SK-N-SH (cell line): ENCODE measurements around the gene CACNA2D1. TPM values are rescaled to one million over a fixed set of nuclear protein-coding genes. Genes with fewer than 3 reads are reported as not detected.
A peak's percentile ranks its signal among the peaks of the same experiment; 100 is the strongest.

Experiments used
- CTCF ChIA-PET: fragments of 300-600, 350-600 bp; formaldehyde crosslinking; extraction: SDS; loops from one replicate; lab custom pipeline; 2021; lab: Yijun Ruan, JAX
- POLR2A ChIA-PET: fragments of 350-600 bp; sonication (Branson Sonifier 250); formaldehyde crosslinking; extraction: SDS; loops from one replicate; lab custom pipeline; 2020; ENCODE audit warnings: antibody characterized with exemption, inconsistent platforms; lab: Yijun Ruan, JAX
- DNase-seq: peaks from one replicate; pipeline ENCODE4 v3.0.0; 2012
- H2AFZ ChIP-seq: fragments of 200-600 bp; sonication (generic); 2 replicates; pipeline ENCODE4 v1.8.1; 2016; ENCODE audit warnings: antibody characterized with exemption, mild to moderate bottlenecking, low read depth
- H3F3A ChIP-seq: fragments of 200-600 bp; sonication (generic); replicated peaks from 2 replicates; pipeline ENCODE3; 2016; ENCODE audit warnings: antibody characterized with exemption, mild to moderate bottlenecking; ENCODE audit not compliant: insufficient read depth
- H3K27ac ChIP-seq, 2 experiments: fragments of 200-500 bp in 1 of 2; fragments of 200-600 bp in 1 of 2; sonication (Bioruptor generic) in 1 of 2; sonication (generic), shearing (Covaris generic) in 1 of 2; 2 replicates each; pipeline versions ENCODE4 v1.5.1 to v1.6.1; 2014 to 2016; ENCODE audit warnings: low read depth in 2 of 2, inconsistent platforms in 1 of 2, low read length in 1 of 2, mild to moderate bottlenecking in 1 of 2, mixed read lengths in 1 of 2
- H3K27me3 ChIP-seq: fragments of 200-600 bp; sonication (generic), shearing (Covaris generic); 2 replicates; pipeline ENCODE4 v1.6.1; 2016; ENCODE audit warnings: mixed run types; ENCODE audit not compliant: insufficient read depth
- H3K36me3 ChIP-seq, 2 experiments: fragments of 200-500 bp in 1 of 2; fragments of 200-600 bp in 1 of 2; sonication (Bioruptor generic) in 1 of 2; sonication (generic) in 1 of 2; replicated peaks in 1 of 2; 2 replicates each; pipeline versions ENCODE3 to v1.5.1; 2014 to 2016; ENCODE audit warnings: low read length in 1 of 2, mild to moderate bottlenecking in 1 of 2; ENCODE audit not compliant: insufficient read depth in 2 of 2, control insufficient read depth in 1 of 2
- H3K4me1 ChIP-seq, 2 experiments: fragments of 200-500 bp in 1 of 2; fragments of 200-600 bp in 1 of 2; sonication (Bioruptor generic) in 1 of 2; sonication (generic), shearing (Covaris generic) in 1 of 2; 2 replicates each; pipeline versions ENCODE4 v1.5.1 to v1.6.1; 2014 to 2016; ENCODE audit warnings: low read depth in 1 of 2, low read length in 1 of 2, mixed run types in 1 of 2; ENCODE audit not compliant: insufficient read depth in 2 of 2, control insufficient read depth in 1 of 2
- H3K4me2 ChIP-seq: fragments of 200-600 bp; sonication (generic), shearing (Covaris generic); 2 replicates; pipeline ENCODE4 v1.6.1; 2017; ENCODE audit warnings: mixed run types
- H3K4me3 ChIP-seq, 2 experiments: fragments of 200-500 bp in 1 of 2; fragments of 200-600 bp in 1 of 2; sonication (Bioruptor generic) in 1 of 2; sonication (generic), shearing (Covaris generic) in 1 of 2; 2 replicates each; pipeline versions ENCODE4 v1.5.1 to v1.8.1; 2014 to 2016; ENCODE audit warnings: low read depth in 2 of 2, inconsistent platforms in 1 of 2, low read length in 1 of 2, mild to moderate bottlenecking in 1 of 2, mixed read lengths in 1 of 2, moderate library complexity in 1 of 2
- H3K79me2 ChIP-seq: fragments of 200-600 bp; sonication (generic); 2 replicates; pipeline ENCODE4 v1.8.1; 2017; ENCODE audit warnings: mild to moderate bottlenecking; ENCODE audit not compliant: insufficient read depth
- H3K9ac ChIP-seq: fragments of 200-600 bp; sonication (generic); 2 replicates; pipeline ENCODE4 v1.6.1; 2017; ENCODE audit warnings: mixed run types
- H3K9me2 ChIP-seq: fragments of 200-600 bp; sonication (generic); 2 replicates; pipeline ENCODE4 v1.6.1; 2017; ENCODE audit warnings: mixed run types
- H3K9me3 ChIP-seq: fragments of 200-600 bp; sonication (generic); 2 replicates; pipeline ENCODE4 v1.6.1; 2017; ENCODE audit warnings: mixed run types, mild to moderate bottlenecking, moderate library complexity
- H4K20me1 ChIP-seq: fragments of 200-600 bp; sonication (generic); 2 replicates; pipeline ENCODE4 v1.6.1; 2017; ENCODE audit warnings: mild to moderate bottlenecking, mixed run types; ENCODE audit not compliant: insufficient read depth
- ELF1 ChIP-seq: IDR thresholded peaks from 2 replicates; pipeline ENCODE4 v1.4.0; 2012
- EP300 ChIP-seq, 2 experiments: IDR thresholded peaks; 2 replicates each; pipeline versions ENCODE4 v1.4.0 to v1.6.1; 2012; ENCODE audit warnings: borderline replicate concordance in 1 of 2, low read depth in 1 of 2, low read length in 1 of 2
- FOXJ3 ChIP-seq: sonication (generic); formaldehyde crosslinking; IDR thresholded peaks from 2 replicates; pipeline ENCODE4 v1.5.1; 2020; ENCODE audit warnings: mild to moderate bottlenecking, missing genetic modification reagents
- GABPA ChIP-seq: IDR thresholded peaks from 2 replicates; pipeline ENCODE4 v1.4.0; 2012; ENCODE audit warnings: low read depth, mild to moderate bottlenecking
- GATA2 ChIP-seq: sonication (generic); formaldehyde crosslinking; IDR thresholded peaks from 2 replicates; pipeline ENCODE4 v1.5.0; 2020; ENCODE audit warnings: mild to moderate bottlenecking, missing genetic modification reagents
- MEF2A ChIP-seq: IDR thresholded peaks from 2 replicates; pipeline ENCODE4 v1.4.0; 2012; ENCODE audit warnings: low read depth, borderline replicate concordance
- MXI1 ChIP-seq: IDR thresholded peaks from 2 replicates; pipeline ENCODE4 v1.6.1; 2012; ENCODE audit warnings: mild to moderate bottlenecking, low read depth, low read length, improper control_type of control experiment
- NRF1 ChIP-seq: IDR thresholded peaks from 2 replicates; pipeline ENCODE4 v1.6.1; 2012; ENCODE audit warnings: low read depth, mild to moderate bottlenecking, low read length
- POLR2AphosphoS5 ChIP-seq: IDR thresholded peaks from 2 replicates; pipeline ENCODE4 v1.6.1; 2012; ENCODE audit warnings: low read depth, low read length
- RAD21 ChIP-seq: IDR thresholded peaks from 2 replicates; pipeline ENCODE4 v1.6.1; 2012; ENCODE audit warnings: mild to moderate bottlenecking, low read length
- SMC3 ChIP-seq: IDR thresholded peaks from 2 replicates; pipeline ENCODE4 v1.6.1; 2012; ENCODE audit warnings: low read depth, low read length, improper control_type of control experiment
- TEAD4 ChIP-seq: IDR thresholded peaks from 2 replicates; pipeline ENCODE4 v1.4.0; 2012; ENCODE audit warnings: mild to moderate bottlenecking, borderline replicate concordance; ENCODE audit not compliant: insufficient read depth
- WGBS: methylation state at CpG from one replicate; pipeline ENCODE4 v1.1.6; 2017; ENCODE audit warnings: low lambda C conversion rate; 5-methylcytosine and 5-hydroxymethylcytosine counted together
- polyA plus RNA-seq, 3 experiments: library from polyadenylated mRNA; depleted of rRNA; stranded (reverse); fragments of >200 nt; gene quantifications; 2 replicates each; pipeline ENCODE4 v1.2.3, GENCODE V29; 2012
- TF ChIP-seq, protein P1 (sequence below): IDR thresholded peaks from 2 replicates; pipeline ENCODE4 v1.6.1; 2012; ENCODE audit warnings: mild to moderate bottlenecking, low read depth, low read length, moderate library complexity
- TF ChIP-seq, protein P2 (sequence below): fragments of 150-350 bp; IDR thresholded peaks from 2 replicates; pipeline ENCODE4 v1.6.1; 2017; ENCODE audit warnings: antibody characterized with exemption, low read length, low read depth, borderline replicate concordance
- TF ChIP-seq, protein P3 (sequence below): IDR thresholded peaks from 2 replicates; pipeline ENCODE4; 2012
- TF ChIP-seq, protein P4 (sequence below): IDR thresholded peaks from 2 replicates; pipeline ENCODE4 v1.4.0; 2012; ENCODE audit warnings: low read depth

CACNA2D1 gene
- polyA plus RNA-seq, 1 of the 3 experiments (the other 2 are of a cell fraction): 3.4 TPM

DNA sequence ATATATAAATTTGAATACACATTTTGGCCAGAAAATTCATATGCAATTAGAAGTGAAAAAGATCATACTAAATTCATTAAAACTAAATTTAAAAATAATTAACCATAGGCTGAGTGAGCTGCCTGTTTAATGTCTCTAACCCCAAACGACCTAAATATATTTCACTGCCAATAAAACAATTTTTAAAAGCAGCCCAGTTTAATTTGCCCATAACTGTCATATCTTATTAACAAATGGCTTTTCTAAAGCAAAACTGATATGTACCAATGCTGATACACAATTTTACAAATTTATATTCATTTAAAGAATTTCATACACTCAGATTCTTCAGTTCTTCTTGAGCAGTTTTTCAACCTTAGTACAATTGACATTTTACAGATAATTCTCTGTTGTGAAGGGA, 99.9 kb downstream of the CACNA2D1 start (continued):
- TF ChIP-seq, protein P1, sequence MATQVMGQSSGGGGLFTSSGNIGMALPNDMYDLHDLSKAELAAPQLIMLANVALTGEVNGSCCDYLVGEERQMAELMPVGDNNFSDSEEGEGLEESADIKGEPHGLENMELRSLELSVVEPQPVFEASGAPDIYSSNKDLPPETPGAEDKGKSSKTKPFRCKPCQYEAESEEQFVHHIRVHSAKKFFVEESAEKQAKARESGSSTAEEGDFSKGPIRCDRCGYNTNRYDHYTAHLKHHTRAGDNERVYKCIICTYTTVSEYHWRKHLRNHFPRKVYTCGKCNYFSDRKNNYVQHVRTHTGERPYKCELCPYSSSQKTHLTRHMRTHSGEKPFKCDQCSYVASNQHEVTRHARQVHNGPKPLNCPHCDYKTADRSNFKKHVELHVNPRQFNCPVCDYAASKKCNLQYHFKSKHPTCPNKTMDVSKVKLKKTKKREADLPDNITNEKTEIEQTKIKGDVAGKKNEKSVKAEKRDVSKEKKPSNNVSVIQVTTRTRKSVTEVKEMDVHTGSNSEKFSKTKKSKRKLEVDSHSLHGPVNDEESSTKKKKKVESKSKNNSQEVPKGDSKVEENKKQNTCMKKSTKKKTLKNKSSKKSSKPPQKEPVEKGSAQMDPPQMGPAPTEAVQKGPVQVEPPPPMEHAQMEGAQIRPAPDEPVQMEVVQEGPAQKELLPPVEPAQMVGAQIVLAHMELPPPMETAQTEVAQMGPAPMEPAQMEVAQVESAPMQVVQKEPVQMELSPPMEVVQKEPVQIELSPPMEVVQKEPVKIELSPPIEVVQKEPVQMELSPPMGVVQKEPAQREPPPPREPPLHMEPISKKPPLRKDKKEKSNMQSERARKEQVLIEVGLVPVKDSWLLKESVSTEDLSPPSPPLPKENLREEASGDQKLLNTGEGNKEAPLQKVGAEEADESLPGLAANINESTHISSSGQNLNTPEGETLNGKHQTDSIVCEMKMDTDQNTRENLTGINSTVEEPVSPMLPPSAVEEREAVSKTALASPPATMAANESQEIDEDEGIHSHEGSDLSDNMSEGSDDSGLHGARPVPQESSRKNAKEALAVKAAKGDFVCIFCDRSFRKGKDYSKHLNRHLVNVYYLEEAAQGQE: no peak
- TF ChIP-seq SMC3 (no peak), GATA2 (CRISPR knock-in tag) (peak; percentile 59), TEAD4 (no peak), POLR2AphosphoS5 (0 out of 2 replicates have a peak, but pooled peaks have one; percentile 19), FOXJ3 (CRISPR knock-in tag) (no peak)

DNA sequence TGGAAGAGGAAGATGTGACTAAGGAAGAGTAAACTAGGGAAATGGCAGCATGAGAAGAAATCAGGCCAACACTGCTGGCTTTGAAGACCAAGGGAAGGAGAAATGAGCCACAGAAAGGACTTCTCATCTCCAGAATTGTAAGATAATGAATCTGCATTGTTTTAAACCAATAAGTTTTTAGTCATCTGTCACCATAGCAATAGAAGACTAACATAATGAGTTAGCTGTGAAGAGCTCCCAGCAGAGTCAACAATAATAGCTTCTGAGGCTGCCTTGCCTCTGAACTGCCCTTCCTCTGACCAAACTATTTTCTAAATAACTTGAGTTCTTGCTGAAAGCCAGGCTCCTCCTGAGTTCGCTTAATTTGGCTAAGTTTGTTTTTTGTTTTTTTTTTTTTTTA, 103.6 kb downstream of the CACNA2D1 start:
- Histone ChIP-seq H3K9ac (no peak overlapping the region), H3F3A (no peaks in the 10 kb centered on the region), H3K9me3 (no peaks in the 10 kb centered on the region), H3K79me2 (no peaks in the 10 kb centered on the region), H4K20me1 (no peaks in the 10 kb centered on the region), H3K4me1 (peaks cover 0 to 39% of the 10 kb centered on the region in 2 experiments; a peak in 3 of 4 replicates), H3K27me3 (no peaks in the 10 kb centered on the region), H3K36me3 (peaks cover 0 to 7% of the 10 kb centered on the region in 2 experiments), H3K4me3 (no peak overlapping the region), H3K4me2 (no peak overlapping the region), H3K9me2 (no peaks in the 10 kb centered on the region), H2AFZ (no peak overlapping the region), H3K27ac (no peak overlapping the region)
- DNase-seq: no peak
- 94% methylated on average over 1 of the region's 1 CpG for WGBS
- POLR2A ChIA-PET: no interaction called here
- CTCF ChIA-PET: interaction anchor here (0.5 to 2.1 kb wide), 3 partner anchors 27 to 1618 kb away, joined by 3 to 7 read pairs (median 3); no protein-coding TSS in a partner anchor
- no peak for TF ChIP-seq GABPA
- TF ChIP-seq, protein P2, sequence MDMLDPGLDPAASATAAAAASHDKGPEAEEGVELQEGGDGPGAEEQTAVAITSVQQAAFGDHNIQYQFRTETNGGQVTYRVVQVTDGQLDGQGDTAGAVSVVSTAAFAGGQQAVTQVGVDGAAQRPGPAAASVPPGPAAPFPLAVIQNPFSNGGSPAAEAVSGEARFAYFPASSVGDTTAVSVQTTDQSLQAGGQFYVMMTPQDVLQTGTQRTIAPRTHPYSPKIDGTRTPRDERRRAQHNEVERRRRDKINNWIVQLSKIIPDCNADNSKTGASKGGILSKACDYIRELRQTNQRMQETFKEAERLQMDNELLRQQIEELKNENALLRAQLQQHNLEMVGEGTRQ: no peak
- no peak for TF ChIP-seq EP300 (IDR thresholded peaks at IDR 0.05; ENCODE audit: borderline replicate concordance in 1 of 2, low read depth in 1 of 2, low read length in 1 of 2)
- TF ChIP-seq NRF1: no peak
- TF ChIP-seq GATA2 (CRISPR knock-in tag): no peak
- TF ChIP-seq, protein P3, sequence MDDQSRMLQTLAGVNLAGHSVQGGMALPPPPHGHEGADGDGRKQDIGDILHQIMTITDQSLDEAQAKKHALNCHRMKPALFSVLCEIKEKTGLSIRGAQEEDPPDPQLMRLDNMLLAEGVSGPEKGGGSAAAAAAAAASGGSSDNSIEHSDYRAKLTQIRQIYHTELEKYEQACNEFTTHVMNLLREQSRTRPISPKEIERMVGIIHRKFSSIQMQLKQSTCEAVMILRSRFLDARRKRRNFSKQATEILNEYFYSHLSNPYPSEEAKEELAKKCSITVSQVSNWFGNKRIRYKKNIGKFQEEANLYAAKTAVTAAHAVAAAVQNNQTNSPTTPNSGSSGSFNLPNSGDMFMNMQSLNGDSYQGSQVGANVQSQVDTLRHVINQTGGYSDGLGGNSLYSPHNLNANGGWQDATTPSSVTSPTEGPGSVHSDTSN: no peak
- no peak for TF ChIP-seq RAD21
- TF ChIP-seq MXI1: no peak
- no peak for TF ChIP-seq ELF1
- no peak for TF ChIP-seq SMC3
- TF ChIP-seq MEF2A: no peak
- TF ChIP-seq FOXJ3 (CRISPR knock-in tag): no peak
- TF ChIP-seq, protein P4, sequence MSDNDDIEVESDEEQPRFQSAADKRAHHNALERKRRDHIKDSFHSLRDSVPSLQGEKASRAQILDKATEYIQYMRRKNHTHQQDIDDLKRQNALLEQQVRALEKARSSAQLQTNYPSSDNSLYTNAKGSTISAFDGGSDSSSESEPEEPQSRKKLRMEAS: no peak
